GM23338 (cell line): ENCODE results near the gene MRPS17. TPM values are rescaled to one million over a fixed set of nuclear protein-coding genes. Genes with fewer than 3 reads are reported as not detected.

ENCODE experiments used
- ATAC-seq: fragments of 200-7000 bp; cut with Tn5 transposase; 3 replicates; pipeline ENCODE4 v1.9.1; 2020
- DNase-seq: peaks from one replicate; pipeline ENCODE4 v3.0.0-alpha.2; 2015; ENCODE audit warnings: low spot score
- H2AFZ ChIP-seq: fragments of 200-600 bp; sonication (generic); 2 replicates; pipeline ENCODE4 v1.8.0; 2016; ENCODE audit warnings: antibody characterized with exemption, mild to moderate bottlenecking, moderate library complexity
- H3F3A ChIP-seq: fragments of 200-600 bp; sonication (generic); replicated peaks from 2 replicates; pipeline ENCODE4 v1.8.0; 2017; ENCODE audit warnings: antibody characterized with exemption, mixed run types, low read depth
- H3K27ac ChIP-seq: fragments of 200-600 bp; sonication (generic); 2 replicates; pipeline ENCODE4 v1.6.1; 2016; ENCODE audit warnings: low read depth
- H3K27me3 ChIP-seq: fragments of 200-600 bp; sonication (generic); 2 replicates; pipeline ENCODE4 v1.8.0; 2016; ENCODE audit warnings: mild to moderate bottlenecking, mixed run types, moderate library complexity; ENCODE audit not compliant: insufficient read depth
- H3K36me3 ChIP-seq: fragments of 200-600 bp; sonication (generic); 2 replicates; pipeline ENCODE4 v1.8.0; 2016; ENCODE audit warnings: mild to moderate bottlenecking; ENCODE audit not compliant: insufficient read depth
- H3K4me1 ChIP-seq: fragments of 200-600 bp; sonication (generic); 2 replicates; pipeline ENCODE4 v1.8.0; 2016; ENCODE audit warnings: mild to moderate bottlenecking, moderate library complexity; ENCODE audit not compliant: insufficient read depth
- H3K4me2 ChIP-seq: fragments of 200-600 bp; sonication (generic); 2 replicates; pipeline ENCODE4 v1.7.1; 2017; ENCODE audit warnings: mixed run types
- H3K4me3 ChIP-seq: fragments of 200-600 bp; sonication (generic); 2 replicates; pipeline ENCODE4 v1.6.1; 2016; ENCODE audit warnings: mixed run types
- H3K79me2 ChIP-seq: fragments of 200-600 bp; sonication (generic); replicated peaks from 2 replicates; pipeline ENCODE4 v1.8.0; 2017; ENCODE audit warnings: mild to moderate bottlenecking; ENCODE audit not compliant: insufficient read depth
- H3K9me2 ChIP-seq: fragments of 200-600 bp; sonication (generic); 2 replicates; pipeline ENCODE4 v1.8.0; 2017; ENCODE audit not compliant: insufficient read depth
- H4K20me1 ChIP-seq: fragments of 200-600 bp; sonication (generic); replicated peaks from 2 replicates; pipeline ENCODE4 v1.8.0; 2017; ENCODE audit warnings: mild to moderate bottlenecking; ENCODE audit not compliant: insufficient read depth
- H3K27ac Mint-ChIP-seq: 2 replicates; pipeline ENCODE4 v1.8.0; 2020; ENCODE audit warnings: inconsistent platforms, mild to moderate bottlenecking, moderate library complexity, mixed read lengths
- H3K27me3 Mint-ChIP-seq: 3 replicates; pipeline ENCODE4 v1.8.0; 2022; ENCODE audit warnings: low read depth, mild to moderate bottlenecking, moderate library complexity, mixed read lengths, inconsistent platforms; ENCODE audit not compliant: insufficient read depth, poor library complexity
- H3K36me3 Mint-ChIP-seq: 3 replicates; pipeline ENCODE4 v1.8.0; 2021; ENCODE audit warnings: low read depth, mild to moderate bottlenecking, inconsistent platforms, moderate library complexity, mixed read lengths
- H3K4me1 Mint-ChIP-seq: 3 replicates; pipeline ENCODE4 v1.8.0; 2020; ENCODE audit warnings: mild to moderate bottlenecking, inconsistent platforms, mixed read lengths
- H3K4me3 Mint-ChIP-seq: 3 replicates; pipeline ENCODE4 v1.8.0; 2021; ENCODE audit warnings: moderate library complexity, mild to moderate bottlenecking, inconsistent platforms, mixed read lengths
- H3K9me3 Mint-ChIP-seq: 3 replicates; pipeline ENCODE4 v1.8.0; 2020; ENCODE audit warnings: moderate library complexity, mild to moderate bottlenecking, inconsistent platforms, mixed read lengths
- CREB1 ChIP-seq: fragments of 250-450 bp; sonication (Bioruptor Pico); IDR thresholded peaks from 2 replicates; pipeline ENCODE4 v1.5.0; 2020; ENCODE audit warnings: low read depth, mild to moderate bottlenecking, moderate library complexity
- EZH2phosphoT487 ChIP-seq: fragments of 200-600 bp; sonication (generic); IDR thresholded peaks from one replicate; pipeline ENCODE4 v1.8.1; 2018; ENCODE audit warnings: antibody characterized with exemption; ENCODE audit not compliant: unreplicated experiment
- JUNB ChIP-seq: IDR thresholded peaks from one replicate; pipeline ENCODE4 v1.6.1; 2016; ENCODE audit warnings: antibody characterized with exemption; ENCODE audit not compliant: unreplicated experiment
- polyA plus RNA-seq: library from polyadenylated mRNA; unstranded; fragments of >200 nt; fragmentation: Nextera tagmentation; extraction: Ambion mirVana; gene quantifications from 2 replicates; pipeline ENCODE4 v1.2.1, GENCODE V29; 2016
- total RNA-seq: library from RNA; depleted of rRNA; stranded (reverse); fragments of >200 nt; shearing (Covaris generic); gene quantifications from 2 replicates; pipeline ENCODE4 v1.2.3, GENCODE V29; 2014; rRNA removed

Gene MRPS17
- total and polyA plus RNA-seq, 2 experiments from 2014 or later, result 14.6 to 100 TPM

DNA sequence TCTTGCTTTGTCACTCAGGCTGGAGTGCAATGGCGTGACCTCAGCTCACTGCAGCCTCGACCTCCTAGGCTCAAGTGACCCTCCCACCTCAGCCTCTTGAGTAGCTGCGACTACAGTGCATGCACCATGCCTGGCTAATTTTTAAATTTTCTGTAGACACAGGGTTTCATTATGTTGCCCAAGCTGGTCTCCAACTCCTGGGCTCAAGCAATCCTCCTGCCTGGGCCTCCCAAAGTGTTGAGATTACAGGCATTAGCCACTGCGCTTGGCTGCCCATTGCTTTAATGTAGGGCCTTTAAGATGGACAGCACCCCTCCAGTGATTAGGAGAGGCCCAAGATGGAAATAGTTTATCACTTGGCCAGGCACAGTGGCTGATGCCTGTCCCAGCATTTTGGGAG is 52.1 kb downstream of the MRPS17 start:
- Histone ChIP-seq H3K79me2 (no peaks in the 10 kb centered on the region), H3K4me3 (no peak overlapping the region), H3K4me2 (no peak overlapping the region), H3K27ac (no peak overlapping the region), H3K27me3 (no peaks in the 10 kb centered on the region), H3K4me1 (no peaks in the 10 kb centered on the region), H3F3A (no peaks in the 10 kb centered on the region), H3K36me3 (no peaks in the 10 kb centered on the region), H4K20me1 (no peaks in the 10 kb centered on the region), H3K9me2 (no peaks in the 10 kb centered on the region), H2AFZ (no peak overlapping the region)
- Mint-ChIP-seq H3K27ac (no peak overlapping the region), H3K36me3 (peaks cover 5% of the 10 kb centered on the region), H3K4me1 (no peaks in the 10 kb centered on the region), H3K27me3 (peaks cover 11% of the 10 kb centered on the region), H3K9me3 (no peaks in the 10 kb centered on the region; the same call in 1 of the 3 replicates), H3K4me3 (no peak overlapping the region)
- ATAC-seq, result no peak
- no peak for DNase-seq
- TF ChIP-seq JUNB (no peak), EZH2phosphoT487 (no peak), CREB1 (CRISPR knock-in tag) (no peak)

Other genes starting within 250 kb of the MRPS17 start
- gene SEPTIN14, start 89.1 kb upstream of the MRPS17 start, total RNA-seq, result not detected in 2 replicates
- not detected in 2 replicates for gene SEPTIN14, start 89.1 kb upstream of the MRPS17 start, polyA plus RNA-seq
- gene ZNF713, start 64.4 kb upstream of the MRPS17 start, total RNA-seq, result 4.6 and 5.0 TPM in 2 replicates
- gene ZNF713, start 64.4 kb upstream of the MRPS17 start, polyA plus RNA-seq, result 2.1 and 2.6 TPM in 2 replicates
- 29.8 and 30.0 TPM in 2 replicates for gene NIPSNAP2, start 12.7 kb downstream of the MRPS17 start, total RNA-seq
- gene NIPSNAP2, start 12.7 kb downstream of the MRPS17 start, polyA plus RNA-seq, result 21.1 and 30.5 TPM in 2 replicates
- gene PSPH, start 99.6 kb downstream of the MRPS17 start, total RNA-seq, result 143 and 149 TPM in 2 replicates
- 35.8 and 38.3 TPM in 2 replicates for gene PSPH, start 99.6 kb downstream of the MRPS17 start, polyA plus RNA-seq
- gene CCT6A, start 99.9 kb downstream of the MRPS17 start, total RNA-seq, result 266 and 318 TPM in 2 replicates
- 497 and 505 TPM in 2 replicates for gene CCT6A, start 99.9 kb downstream of the MRPS17 start, polyA plus RNA-seq
- 45.7 and 52.9 TPM in 2 replicates for gene SUMF2, start 112.4 kb downstream of the MRPS17 start, total RNA-seq
- gene SUMF2, start 112.4 kb downstream of the MRPS17 start, polyA plus RNA-seq, result 31.4 and 32.9 TPM in 2 replicates
- not detected in 2 replicates for gene PHKG1, start 141.1 kb downstream of the MRPS17 start, total RNA-seq
- 0.38 TPM in 1 of 2 replicates, not detected in the other for gene PHKG1, start 141.1 kb downstream of the MRPS17 start, polyA plus RNA-seq
- not detected in 2 replicates for gene CHCHD2, start 154.6 kb downstream of the MRPS17 start, total RNA-seq
- 0.94 and 1.8 TPM in 2 replicates for gene CHCHD2, start 154.6 kb downstream of the MRPS17 start, polyA plus RNA-seq
- not detected in 2 replicates for gene NUPR2, start 164.5 kb downstream of the MRPS17 start, total RNA-seq
- not detected in 2 replicates for gene NUPR2, start 164.5 kb downstream of the MRPS17 start, polyA plus RNA-seq